Stomach (tissue), 4 donors: Measurements from ENCODE around the gene UTS2B.

Experiments
- CTCF ChIP-seq, 7 experiments: fragments of 450-650 bp in 4 of 7; fragments of 200-600 bp in 3 of 7; sonication (generic) in 3 of 7; IDR thresholded peaks; one replicate each; pipeline ENCODE4 v1.5.1; 2016 to 2019; ENCODE audit warnings: antibody characterized with exemption in 7 of 7, control low read depth in 2 of 7, mild to moderate bottlenecking in 1 of 7
- EP300 ChIP-seq: sonication (generic); formaldehyde crosslinking; IDR thresholded peaks from one replicate; pipeline ENCODE4 v1.6.1; 2017; ENCODE audit warnings: antibody characterized with exemption
- POLR2A ChIP-seq, 4 donors: fragments of 450-650 bp; IDR thresholded peaks; one replicate each; pipeline ENCODE4 v1.6.1; 2016; ENCODE audit warnings: antibody characterized with exemption in 4 of 4, control low read depth in 2 of 4, mild to moderate bottlenecking in 1 of 4, moderate library complexity in 1 of 4
- POLR2AphosphoS5 ChIP-seq, 3 donors: sonication (generic); formaldehyde crosslinking; IDR thresholded peaks; one replicate each; pipeline ENCODE4 v1.6.1; 2016; ENCODE audit warnings: antibody characterized with exemption in 3 of 3

- TF ChIP-seq CTCF (IDR thresholded peaks at IDR 0.05), result no peak
- TF ChIP-seq POLR2A (IDR thresholded peaks at IDR 0.05), result no peak
- no peak for TF ChIP-seq POLR2AphosphoS5 (IDR thresholded peaks at IDR 0.05)
- no peak for TF ChIP-seq EP300
These were observed 4.1 kb upstream of the UTS2B start for GRCh38 chr3:191334346-191334893.
